Effector memory CD4-positive, alpha-beta T cell (primary cell): Measurements from ENCODE around the gene ATIC.

Experiments used
- DNase-seq, 3 donors: peaks; one replicate each; pipeline ENCODE4 v3.0.0-alpha.2; 2020
- H3K27ac ChIP-seq: 2 replicates; pipeline ENCODE4 v1.7.0; 2013; ENCODE audit warnings: mild to moderate bottlenecking, low read length, moderate library complexity; ENCODE audit not compliant: insufficient read depth, poor library complexity, severe bottlenecking
- H3K27me3 ChIP-seq: replicated peaks from 2 replicates; pipeline ENCODE4 v1.7.0; 2013; ENCODE audit warnings: mild to moderate bottlenecking, low read length; ENCODE audit not compliant: insufficient read depth, control insufficient read depth, poor library complexity, severe bottlenecking
- H3K36me3 ChIP-seq: 2 replicates; pipeline ENCODE4 v1.7.0; 2013; ENCODE audit warnings: mild to moderate bottlenecking, low read length, moderate library complexity; ENCODE audit not compliant: control insufficient read depth, insufficient read depth
- H3K4me1 ChIP-seq: 2 replicates; pipeline ENCODE4 v1.7.0; 2013; ENCODE audit warnings: low read length, mild to moderate bottlenecking; ENCODE audit not compliant: control insufficient read depth, insufficient read depth, poor library complexity, severe bottlenecking
- H3K4me3 ChIP-seq: 2 replicates; pipeline ENCODE4 v1.7.0; 2013; ENCODE audit warnings: low read length, low read depth, mild to moderate bottlenecking; ENCODE audit not compliant: insufficient read depth, poor library complexity, severe bottlenecking
- H3K9me3 ChIP-seq: 2 replicates; pipeline ENCODE4 v1.7.0; 2013; ENCODE audit warnings: mild to moderate bottlenecking, low read length, moderate library complexity; ENCODE audit not compliant: control insufficient read depth

The ATIC gene

DNA sequence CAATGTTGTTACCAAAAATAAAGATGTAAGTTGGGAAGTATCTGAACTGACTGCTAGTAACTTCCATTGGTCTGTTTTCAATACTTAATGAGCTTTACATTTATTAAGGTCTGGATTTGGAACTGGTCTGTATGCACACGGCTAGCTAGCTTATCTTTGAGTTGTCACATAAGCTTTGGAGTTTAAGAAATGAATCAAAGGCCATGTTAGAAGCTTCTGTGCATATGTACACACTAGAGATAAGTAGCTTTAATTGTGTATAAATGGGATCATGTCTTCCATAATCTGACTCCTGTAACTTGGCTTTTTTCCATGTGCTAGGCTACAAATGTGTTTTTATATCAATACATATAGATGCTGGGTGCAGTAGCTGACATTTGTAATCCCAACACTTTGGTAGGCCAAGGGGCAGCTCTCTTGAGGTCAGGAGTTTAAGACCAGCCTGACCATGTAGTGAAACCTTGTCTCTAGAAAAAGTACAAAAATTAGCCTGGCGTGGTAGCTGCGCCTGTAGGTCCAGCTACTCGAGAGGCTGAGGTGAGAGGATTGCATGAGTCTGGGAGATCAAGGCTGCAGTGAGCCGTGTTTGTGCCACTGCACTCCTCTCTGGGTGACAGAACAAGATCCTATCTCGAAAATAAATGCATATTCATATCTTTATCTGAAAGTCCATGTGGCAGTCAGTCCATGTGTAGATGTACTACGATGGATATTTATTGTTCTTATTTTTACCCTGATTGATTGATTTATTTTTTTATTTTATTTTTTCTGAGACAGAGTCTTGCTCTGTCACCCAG, 27.2 kb downstream of the ATIC start:
- peaks cover 59% of the 10 kb centered on the region for H3K36me3 ChIP-seq
- DNase-seq: no peak
- no peaks in the 10 kb centered on the region for H3K27me3 ChIP-seq
- no peak overlapping the region for H3K27ac ChIP-seq
- no peaks in the 10 kb centered on the region for H3K4me1 ChIP-seq
- no peaks in the 10 kb centered on the region for H3K9me3 ChIP-seq
- H3K4me3 ChIP-seq: no peak overlapping the region

DNA sequence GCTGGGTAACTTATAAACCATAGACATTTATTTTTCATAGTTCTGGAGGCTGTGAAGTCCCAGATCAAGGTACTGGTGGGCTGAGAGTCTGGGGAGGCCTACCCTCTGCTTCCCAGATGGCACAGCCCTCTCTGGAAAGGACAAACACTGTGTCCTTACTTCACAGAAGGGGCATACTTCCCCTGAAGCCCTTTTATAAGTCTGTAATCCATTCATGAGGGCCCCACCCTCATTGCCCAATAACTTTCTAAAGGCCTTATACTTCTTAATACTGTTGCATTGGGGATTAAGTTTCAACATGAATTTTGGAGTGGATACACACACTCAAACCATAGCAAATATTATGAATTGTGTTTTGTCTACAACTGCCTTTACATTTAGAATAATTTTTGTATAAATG, 36.0 kb downstream of the ATIC start:
- Histone ChIP-seq H3K4me3 (no peak overlapping the region), H3K27me3 (no peaks in the 10 kb centered on the region), H3K36me3 (peaks cover 44% of the 10 kb centered on the region), H3K4me1 (no peaks in the 10 kb centered on the region), H3K9me3 (no peaks in the 10 kb centered on the region), H3K27ac (no peak overlapping the region)
- DNase-seq: no peak

DNA sequence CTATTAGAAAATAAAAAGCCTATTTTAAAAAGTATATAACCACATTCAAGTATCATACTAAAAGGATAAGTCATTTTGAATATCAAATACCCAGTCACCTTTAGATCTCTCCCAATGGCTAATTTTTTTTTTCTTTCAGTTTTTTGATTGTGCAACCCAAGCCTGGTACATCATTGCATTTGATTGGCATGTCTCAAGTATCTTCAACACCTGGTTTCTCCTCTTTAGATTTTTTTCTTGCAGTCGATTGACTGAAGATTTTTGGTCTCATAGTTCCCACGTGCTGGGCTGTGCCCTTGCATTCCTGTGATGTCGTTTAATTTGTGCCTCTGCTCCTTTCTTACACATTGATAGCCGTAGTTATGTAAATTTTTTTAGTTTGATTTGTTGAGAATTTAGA, 40.7 kb downstream of the ATIC start:
- H3K36me3 ChIP-seq: peaks cover 20% of the 10 kb centered on the region
- H3K9me3 ChIP-seq: no peaks in the 10 kb centered on the region
- no peak overlapping the region for H3K4me3 ChIP-seq
- H3K27ac ChIP-seq: no peak overlapping the region
- DNase-seq: no peak
- H3K4me1 ChIP-seq: no peaks in the 10 kb centered on the region
- no peaks in the 10 kb centered on the region for H3K27me3 ChIP-seq

DNA sequence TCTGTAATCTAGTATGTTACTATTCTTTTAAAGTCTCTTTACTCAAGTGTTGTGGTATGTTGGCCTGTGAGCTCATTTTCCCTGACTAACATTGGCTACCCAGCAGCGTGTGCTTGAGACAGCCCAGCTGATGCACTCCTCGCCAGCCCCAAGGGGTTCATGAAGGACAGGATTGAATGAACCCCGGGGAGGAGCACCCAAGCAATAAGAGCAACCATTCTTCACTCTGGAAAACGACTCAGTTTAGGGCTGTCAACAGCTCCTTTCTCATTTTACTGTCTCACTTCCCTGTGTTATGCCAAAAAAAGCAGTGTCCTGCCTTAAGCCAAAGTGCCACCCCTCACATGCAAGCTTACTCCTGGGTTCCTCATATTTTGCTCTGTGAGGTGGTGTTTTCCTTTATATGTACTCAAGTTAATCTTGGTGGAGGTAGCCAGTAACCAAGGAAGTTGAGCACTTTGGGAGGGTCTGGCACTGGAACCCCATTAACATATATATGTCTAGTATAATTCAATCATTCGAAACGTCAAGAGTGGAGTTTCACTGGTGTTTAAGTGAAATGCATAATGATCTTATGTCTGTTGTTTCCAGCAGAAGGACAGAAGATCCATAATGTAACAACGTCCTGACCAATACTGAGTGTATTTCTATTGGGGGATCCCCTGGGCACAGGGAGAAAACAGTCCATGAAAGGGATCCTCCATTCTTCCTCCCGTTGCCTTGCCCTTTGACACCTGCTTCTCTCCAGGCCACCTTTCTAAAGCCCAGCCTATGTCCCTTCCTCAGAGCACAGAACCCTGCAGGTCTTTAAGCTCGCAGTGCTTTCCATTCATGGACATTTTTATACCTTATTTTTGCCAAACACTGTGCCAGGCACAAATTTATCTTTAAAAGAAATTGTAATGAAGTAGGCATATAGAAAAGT, 43.2 kb downstream of the ATIC start:
- Histone ChIP-seq H3K36me3 (no peaks in the 10 kb centered on the region), H3K27me3 (no peaks in the 10 kb centered on the region), H3K27ac (no peak overlapping the region), H3K9me3 (no peaks in the 10 kb centered on the region), H3K4me1 (no peaks in the 10 kb centered on the region), H3K4me3 (no peak overlapping the region)
- DNase-seq: no peak

DNA sequence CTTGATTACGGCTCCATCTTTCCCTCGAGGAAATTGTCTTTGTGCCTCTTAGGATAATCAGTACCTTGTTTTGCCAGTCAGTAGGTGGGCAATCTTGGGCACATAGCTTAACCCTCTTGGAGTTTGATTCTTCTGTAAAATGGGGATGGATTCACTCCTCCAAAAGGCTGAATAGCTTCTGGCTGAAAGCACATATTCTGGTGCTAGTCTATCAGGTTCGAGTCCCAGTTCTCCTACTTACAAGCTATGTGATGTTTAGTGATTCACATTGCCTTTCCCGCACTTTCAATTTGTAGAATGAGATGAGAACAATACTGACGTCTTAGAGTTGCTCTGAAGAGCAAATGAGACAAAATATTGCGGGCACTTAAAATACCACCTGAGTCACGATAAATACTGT, 43.9 kb downstream of the ATIC start:
- Histone ChIP-seq H3K36me3 (no peaks in the 10 kb centered on the region), H3K9me3 (no peaks in the 10 kb centered on the region), H3K4me3 (no peak overlapping the region), H3K27me3 (no peaks in the 10 kb centered on the region), H3K4me1 (no peaks in the 10 kb centered on the region), H3K27ac (no peak overlapping the region)
- no peak for DNase-seq

DNA sequence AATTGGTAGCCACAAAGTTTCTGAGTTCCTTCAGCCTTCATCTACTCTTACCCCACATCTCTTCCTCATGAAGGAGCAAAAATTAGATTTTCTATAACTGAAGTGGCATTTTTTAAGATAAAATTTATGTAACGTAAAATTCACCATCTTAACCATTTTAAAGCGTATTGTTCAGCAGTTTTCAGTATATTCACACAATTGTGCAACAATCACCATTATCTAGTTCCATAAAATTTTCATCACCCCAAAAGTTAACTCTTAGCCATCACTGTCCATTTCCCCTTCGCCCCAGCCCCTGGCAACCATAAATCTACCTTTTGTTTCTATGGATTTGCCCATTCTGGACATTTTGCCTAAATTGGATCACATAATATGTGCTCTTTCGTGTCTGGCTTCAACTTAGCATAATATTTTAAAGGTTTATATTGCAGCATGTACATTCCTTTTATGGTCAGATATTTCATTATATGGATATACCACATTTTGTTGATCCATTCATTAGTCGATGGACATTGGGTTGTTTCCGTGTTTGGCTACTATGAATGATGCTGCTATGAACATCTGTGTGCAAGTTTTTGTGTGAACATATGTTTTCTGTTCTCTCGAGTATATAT, 44.6 kb downstream of the ATIC start:
- DNase-seq: no peak
- H3K27ac ChIP-seq: no peak overlapping the region
- H3K4me1 ChIP-seq: no peaks in the 10 kb centered on the region
- H3K9me3 ChIP-seq: no peaks in the 10 kb centered on the region
- no peak overlapping the region for H3K4me3 ChIP-seq
- no peaks in the 10 kb centered on the region for H3K36me3 ChIP-seq
- no peaks in the 10 kb centered on the region for H3K27me3 ChIP-seq

DNA sequence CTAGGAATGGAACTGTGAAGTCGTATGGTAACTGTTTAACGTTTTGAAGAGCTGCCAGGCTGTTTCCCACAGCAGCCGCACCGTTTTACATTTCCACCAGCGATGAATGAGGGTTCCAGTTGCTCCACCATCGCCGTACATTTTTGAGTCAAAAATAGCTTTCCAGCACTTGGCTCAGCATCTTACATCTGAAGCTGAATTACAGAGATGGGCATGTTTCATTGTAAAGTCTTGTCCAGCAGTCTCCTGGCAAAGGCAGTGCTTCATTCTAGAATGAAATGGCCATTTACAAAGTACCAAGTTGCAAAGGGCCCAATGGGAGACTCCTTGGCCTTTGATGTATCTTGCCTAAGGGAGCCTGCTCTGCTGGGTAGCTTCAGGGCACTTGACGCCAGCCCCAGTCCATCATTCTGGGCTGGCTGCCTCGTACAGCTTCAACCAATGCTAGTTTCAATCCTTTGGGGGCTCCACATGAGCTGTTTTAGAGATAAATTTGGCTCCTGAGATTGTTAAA, 45.1 kb downstream of the ATIC start:
- H3K4me1 ChIP-seq: no peaks in the 10 kb centered on the region
- DNase-seq: no peak
- H3K4me3 ChIP-seq: no peak overlapping the region
- no peaks in the 10 kb centered on the region for H3K27me3 ChIP-seq
- H3K36me3 ChIP-seq: no peaks in the 10 kb centered on the region
- no peak overlapping the region for H3K27ac ChIP-seq
- no peaks in the 10 kb centered on the region for H3K9me3 ChIP-seq

DNA sequence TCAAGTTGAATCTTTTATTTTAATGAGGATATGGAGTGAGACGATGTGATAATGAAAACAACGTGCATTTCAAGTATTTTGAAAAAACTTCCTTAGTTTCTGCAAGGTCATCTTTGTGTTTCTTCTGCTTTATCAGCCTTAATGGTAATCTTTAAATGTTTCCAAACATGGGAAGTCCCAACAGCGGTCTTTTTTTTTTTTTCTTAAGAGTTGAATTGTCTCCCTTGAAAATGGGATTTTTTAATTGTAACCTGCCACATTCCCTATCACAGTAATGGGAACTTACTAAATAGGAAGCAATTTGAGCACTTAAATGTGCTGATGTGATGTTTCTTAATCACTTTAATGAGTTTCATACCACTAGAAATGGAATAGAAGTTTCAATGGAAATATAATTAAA, 45.8 kb downstream of the ATIC start:
- Histone ChIP-seq H3K27me3 (no peaks in the 10 kb centered on the region), H3K27ac (no peak overlapping the region), H3K9me3 (no peaks in the 10 kb centered on the region), H3K4me1 (no peaks in the 10 kb centered on the region), H3K36me3 (no peaks in the 10 kb centered on the region), H3K4me3 (no peak overlapping the region)
- DNase-seq: no peak

DNA sequence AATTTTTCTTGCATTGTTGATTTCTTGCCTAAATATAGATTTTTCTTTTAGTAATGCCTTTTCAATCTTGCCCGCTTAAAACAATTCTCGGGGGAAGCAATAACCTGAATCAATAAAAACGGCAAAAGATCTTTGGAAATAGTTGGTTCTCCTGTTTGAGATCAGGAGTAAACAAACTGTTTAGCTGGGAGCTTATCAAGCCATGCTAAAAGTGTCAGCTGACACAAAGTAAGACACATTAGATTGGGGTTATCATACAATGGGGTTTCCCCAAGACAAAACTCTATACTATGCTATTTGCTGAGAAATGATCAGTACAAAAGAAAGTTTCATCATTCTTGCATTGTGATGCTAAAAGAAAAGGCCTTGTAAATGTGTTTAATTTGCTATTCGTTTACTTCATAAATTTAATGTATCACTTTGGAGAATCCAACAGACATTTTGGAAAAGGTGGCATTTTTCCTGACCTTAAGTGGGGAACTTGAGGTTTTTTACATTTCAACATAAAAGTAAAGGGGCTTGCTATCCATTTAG, 46.5 kb downstream of the ATIC start:
- no peaks in the 10 kb centered on the region for H3K4me1 ChIP-seq
- no peaks in the 10 kb centered on the region for H3K9me3 ChIP-seq
- no peak overlapping the region for H3K27ac ChIP-seq
- no peak for DNase-seq
- H3K27me3 ChIP-seq: no peaks in the 10 kb centered on the region
- H3K4me3 ChIP-seq: no peak overlapping the region
- H3K36me3 ChIP-seq: no peaks in the 10 kb centered on the region
